GM12891 (cell line): Measurements from ENCODE around the gene YIF1A.

Source experiments
- PAX5 ChIP-seq: IDR thresholded peaks from 2 replicates; pipeline ENCODE4 v1.6.1; 2011; ENCODE audit warnings: low read length, moderate library complexity, mild to moderate bottlenecking; ENCODE audit not compliant: insufficient read depth, severe bottlenecking
- POLR2A ChIP-seq: IDR thresholded peaks from 2 replicates; pipeline ENCODE4 v1.6.1; 2011; ENCODE audit warnings: low read depth, low read length, control low read depth
- POLR2AphosphoS5 ChIP-seq: IDR thresholded peaks from 2 replicates; pipeline ENCODE4 v1.6.1; 2011; ENCODE audit warnings: low read depth, low read length, control low read depth
- POU2F2 ChIP-seq: IDR thresholded peaks from 2 replicates; pipeline ENCODE4 v1.6.1; 2011; ENCODE audit warnings: low read depth, mild to moderate bottlenecking, control low read depth, low read length, moderate library complexity
- SPI1 ChIP-seq: IDR thresholded peaks from 2 replicates; pipeline ENCODE4 v1.6.1; 2011; ENCODE audit warnings: low read depth, low read length, control low read depth
- TAF1 ChIP-seq: IDR thresholded peaks from 2 replicates; pipeline ENCODE4 v1.6.1; 2011; ENCODE audit warnings: low read depth, low read length, control low read depth

DNA sequence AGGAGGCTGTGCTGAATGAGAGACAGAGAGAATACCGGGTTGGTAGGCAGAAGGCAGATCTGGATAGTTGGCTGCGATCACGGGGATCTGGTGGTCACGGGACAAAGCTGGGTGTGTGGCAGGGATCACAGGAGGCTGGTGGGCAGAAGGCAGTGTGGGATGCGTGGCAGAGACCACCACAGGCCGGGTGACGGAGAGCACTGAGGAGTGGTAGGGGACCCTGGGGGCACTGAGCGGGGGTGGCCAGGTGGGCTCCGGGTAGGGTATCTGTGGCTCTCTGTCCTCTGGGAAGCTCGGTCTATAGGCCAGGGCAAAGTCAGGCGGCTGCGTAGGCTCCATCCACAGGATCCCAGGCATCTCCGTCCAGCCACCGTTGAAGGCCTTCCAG lies 26.5 kb upstream of the YIF1A start:
- TF ChIP-seq POLR2AphosphoS5: no peak
- no peak for TF ChIP-seq TAF1
- no peak for TF ChIP-seq POLR2A
- TF ChIP-seq SPI1: no peak
- no peak for TF ChIP-seq PAX5
- no peak for TF ChIP-seq POU2F2
